ENCODE results near the gene AQP9. TPM values are rescaled to one million over a fixed set of nuclear protein-coding genes. Genes with fewer than 3 reads are reported as not detected.

AQP9 gene
- total and polyA plus RNA-seq, 2 of the 8 experiments (the other 6 are each of a cell fraction or from before 2014, with no cell fraction given) = not detected

GRCh38 chr15:58161436-58161930, 23.3 kb downstream of the AQP9 start:
- H4K5ac ChIP-seq (ENCODE audit: insufficient read length, low read depth, low read length) = no peak overlapping the region
- no peak overlapping the region for H3K9ac ChIP-seq (replicated peaks in 1 of 4; ENCODE audit: extremely low read depth in 1 of 4, low read depth in 3 of 4, low read length in 3 of 4)
- H3K18ac ChIP-seq (ENCODE audit: extremely low read depth, low read length) = no peak overlapping the region
- no peaks in the 10 kb centered on the region for H4K20me1 ChIP-seq (replicated peaks in 1 of 2; ENCODE audit: control insufficient read depth in 1 of 2, insufficient read depth in 2 of 2, low read length in 2 of 2)
- no peak overlapping the region for H3K4me2 ChIP-seq (ENCODE audit: insufficient read depth in 1 of 2, low read depth in 2 of 2, low read length in 2 of 2)
- H3K9me3 ChIP-seq (ENCODE audit: insufficient read depth in 2 of 2, low read depth in 1 of 2, low read length in 1 of 2) = no peaks in the 10 kb centered on the region
- 0 out of 2 replicates have a peak, but pooled peaks cover 2% of the 10 kb centered on the region for H3K23me2 ChIP-seq (ENCODE audit: low read depth, low read length)
- H4K8ac ChIP-seq (ENCODE audit: extremely low read depth, insufficient read depth, low read length) = no peak overlapping the region
- H3K27me3 ChIP-seq (replicated peaks in 1 of 4; ENCODE audit: control insufficient read depth in 3 of 4, extremely low read depth in 1 of 4, insufficient read depth in 3 of 4, low read length in 3 of 4) = peaks cover 0 to 2% (median 0%) of the 10 kb centered on the region in 4 experiments; a peak in 1 of 7 replicates
- DNase-seq (ENCODE audit: low read depth in 1 of 2, low spot score in 2 of 2) (no peak), FAIRE-seq (no peak)
- H3K4me3 ChIP-seq (ENCODE audit: extremely low read depth in 1 of 4, insufficient read depth in 2 of 4, low read depth in 3 of 4, low read length in 4 of 4) = no peak overlapping the region
- no peak overlapping the region for H3K27ac ChIP-seq (ENCODE audit: low read depth, low read length)
- WGBS, 2 experiments (ENCODE audit: extremely low coverage in 1 of 2, insufficient coverage in 1 of 2, insufficient read length in 1 of 2, insufficient replicate concordance in 2 of 2, low coverage in 1 of 2, low lambda C conversion rate in 2 of 2, missing lambda C conversion rate in 1 of 2) = 94% methylated on average over 1 of the region's 1 CpG; no CpG with 5 or more reads in 1 of the 2 experiments
- H3K23ac ChIP-seq (ENCODE audit: insufficient read length) = no peak overlapping the region
- no peak overlapping the region for H2BK120ac ChIP-seq (replicated peaks; ENCODE audit: low read depth, low read length)
- no peak overlapping the region for H2BK15ac ChIP-seq (ENCODE audit: low read length)
- no peaks in the 10 kb centered on the region for H3K79me1 ChIP-seq (ENCODE audit: low read depth, low read length)
- no peaks in the 10 kb centered on the region for H3K79me2 ChIP-seq (ENCODE audit: control insufficient read depth in 1 of 2, insufficient read depth in 2 of 2, low read length in 2 of 2)
- no peak overlapping the region for H3K4ac ChIP-seq (replicated peaks; ENCODE audit: insufficient read length, low read depth, low read length)
- H2AK5ac ChIP-seq (ENCODE audit: low read depth, low read length) = no peak overlapping the region
- no peak overlapping the region for H2BK20ac ChIP-seq (ENCODE audit: low read length)
- H3K56ac ChIP-seq (replicated peaks; ENCODE audit: insufficient read length, low read depth, low read length) = no peak overlapping the region
- H3K14ac ChIP-seq (ENCODE audit: insufficient read length) = no peak overlapping the region
- H3K36me3 ChIP-seq (ENCODE audit: control insufficient read depth in 2 of 4, insufficient read depth in 4 of 4, low read length in 3 of 4) = no peaks in the 10 kb centered on the region
- H2AFZ ChIP-seq (ENCODE audit: low read length) = no peak overlapping the region
- POLR2A ChIA-PET (ENCODE audit: partially characterized antibody) = no interaction called here
- no peak overlapping the region for H2BK5ac ChIP-seq (ENCODE audit: low read depth, low read length)
- no peak overlapping the region for H4K91ac ChIP-seq (replicated peaks; ENCODE audit: insufficient read length, low read length)
- no peak overlapping the region for H2BK12ac ChIP-seq (ENCODE audit: low read depth, low read length)
- no peaks in the 10 kb centered on the region for H3K4me1 ChIP-seq (replicated peaks in 1 of 4; ENCODE audit: control insufficient read depth in 3 of 4, insufficient read depth in 4 of 4, low read length in 3 of 4)
- CTCF ChIA-PET (ENCODE audit: partially characterized antibody) = interaction anchor here (1.7 kb wide), 1 partner anchor 84 kb away, joined by 3 read pairs; no protein-coding TSS in a partner anchor
- TF ChIP-seq GTF2F1 (IDR thresholded peaks at IDR 0.05; ENCODE audit: borderline replicate concordance, low read depth, low read length) = no peak
- no peak for TF ChIP-seq CTCF (IDR thresholded peaks at IDR 0.05; ENCODE audit: control extremely low read depth in 1 of 3, insufficient read depth in 1 of 3, low read depth in 1 of 3, low read length in 3 of 3)
- no peak for TF ChIP-seq CHD2 (IDR thresholded peaks at IDR 0.05; ENCODE audit: low read length)
- no peak for TF ChIP-seq KDM1A (IDR thresholded peaks at IDR 0.05; ENCODE audit: borderline replicate concordance, low read length)
- no peak for TF ChIP-seq GABPA (IDR thresholded peaks at IDR 0.05; ENCODE audit: borderline replicate concordance, insufficient read depth, low read length)
- TF ChIP-seq MAX (IDR thresholded peaks at IDR 0.05) = no peak
- no peak for TF ChIP-seq SUZ12 (IDR thresholded peaks at IDR 0.05; ENCODE audit: low read length)
- no peak for TF ChIP-seq EZH2 (IDR thresholded peaks at IDR 0.05; ENCODE audit: low read depth, low read length, severe bottlenecking)
- TF ChIP-seq CBX8 (IDR thresholded peaks at IDR 0.05; ENCODE audit: borderline replicate concordance, low read depth, low read length) = no peak
- TF ChIP-seq CREB1 (IDR thresholded peaks at IDR 0.05) = no peak
